ENCODE measurements around the gene CYRIA.

The CYRIA gene

DNA sequence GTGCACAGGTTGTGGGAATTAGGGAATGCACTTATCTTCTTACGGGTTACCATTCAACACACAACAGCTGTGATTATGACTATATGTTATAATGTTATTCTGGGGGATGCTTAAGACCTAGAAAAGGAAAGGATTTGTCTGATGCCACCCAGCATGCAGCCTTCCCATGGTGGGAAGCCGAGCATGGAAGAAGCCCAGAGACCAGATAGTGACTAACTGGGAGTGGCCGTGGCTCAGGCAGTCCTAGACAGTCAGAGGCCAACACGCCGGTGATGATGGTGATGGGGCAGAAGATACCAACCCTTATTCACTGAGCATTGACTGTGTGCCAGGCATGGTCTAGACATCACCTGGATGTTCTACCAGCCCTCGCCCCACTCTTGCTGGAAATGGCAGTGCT is 35.9 kb downstream of the CYRIA start:
- no peak for DNase-seq (ENCODE audit: low spot score)

DNA sequence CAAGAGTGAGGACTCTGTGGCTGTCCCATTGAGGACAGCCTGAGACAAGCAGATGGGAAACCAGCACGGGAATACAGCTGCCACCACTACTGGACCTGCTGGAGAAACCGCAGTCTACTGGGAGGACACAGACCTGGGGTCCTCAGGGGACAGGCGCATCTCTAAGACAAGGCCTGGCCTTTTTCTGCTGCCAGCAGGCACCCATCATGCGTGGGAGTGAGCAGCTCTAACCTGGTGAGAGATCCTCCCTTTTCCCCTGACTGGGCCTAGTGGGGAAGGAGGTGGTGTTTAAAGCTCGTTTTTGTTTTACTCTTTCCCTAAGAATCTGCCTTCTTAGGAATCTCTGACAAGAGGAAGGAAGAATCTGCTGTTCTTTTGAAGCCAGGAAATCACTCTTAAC is 36.6 kb downstream of the CYRIA start:
- no peak for DNase-seq (ENCODE audit: low spot score)

GRCh38 chr2:16628314-16628713 is 37.3 kb downstream of the CYRIA start:
- no peak for DNase-seq (ENCODE audit: low spot score)

DNA sequence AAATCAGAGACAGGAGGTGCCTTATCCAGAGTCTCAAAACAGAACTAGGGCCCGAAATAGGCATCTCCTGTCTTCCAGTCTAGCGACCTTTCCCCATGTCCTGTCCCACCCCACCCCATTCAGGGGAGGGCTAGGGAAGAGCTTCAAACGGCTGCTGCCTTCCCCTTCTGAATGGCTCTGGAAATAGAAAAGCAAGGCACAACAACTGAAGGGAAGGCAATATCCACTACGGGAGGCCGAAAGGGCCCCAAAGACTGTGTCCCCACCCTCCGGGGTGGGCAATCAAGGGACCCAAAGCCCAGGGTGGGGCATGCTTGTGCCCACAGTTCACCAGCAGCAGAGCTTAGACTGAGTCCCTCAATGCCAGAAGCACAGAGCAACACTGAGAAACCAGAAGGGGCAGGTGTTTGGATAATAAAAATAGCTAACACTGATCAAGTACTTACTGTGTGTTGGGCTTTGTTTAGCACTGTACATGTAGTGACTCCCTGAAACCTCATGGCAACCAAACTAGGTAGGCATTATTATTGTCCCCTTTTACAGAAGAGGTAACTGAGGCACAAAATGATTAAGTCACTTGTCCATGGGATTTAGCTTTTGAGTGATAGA is 38.5 kb downstream of the CYRIA start:
- no peak for DNase-seq (ENCODE audit: low spot score)

DNA sequence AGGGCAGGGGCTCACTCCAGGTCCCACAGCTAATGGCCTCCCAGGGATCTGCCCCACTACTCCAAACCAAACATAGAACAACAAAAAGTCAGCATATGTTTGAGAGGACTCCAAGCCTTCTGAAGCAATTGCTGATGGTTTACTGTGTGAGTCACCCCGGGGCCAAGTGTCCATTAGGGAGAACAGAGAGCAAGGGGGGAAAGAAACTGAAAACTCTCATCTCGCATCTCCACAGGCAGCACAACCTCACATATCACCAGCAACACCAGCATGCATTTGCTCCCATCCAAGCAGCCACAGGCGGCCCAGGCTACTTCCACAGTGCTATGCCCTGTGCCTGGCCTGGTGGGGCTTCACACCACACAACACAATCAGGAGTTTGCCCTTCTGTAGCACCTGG is 39.1 kb downstream of the CYRIA start:
- DNase-seq (ENCODE audit: low spot score) = peak; percentile 38

GRCh38 chr2:16625759-16626158 is 39.9 kb downstream of the CYRIA start:
- DNase-seq (ENCODE audit: low spot score) = no peak

DNA sequence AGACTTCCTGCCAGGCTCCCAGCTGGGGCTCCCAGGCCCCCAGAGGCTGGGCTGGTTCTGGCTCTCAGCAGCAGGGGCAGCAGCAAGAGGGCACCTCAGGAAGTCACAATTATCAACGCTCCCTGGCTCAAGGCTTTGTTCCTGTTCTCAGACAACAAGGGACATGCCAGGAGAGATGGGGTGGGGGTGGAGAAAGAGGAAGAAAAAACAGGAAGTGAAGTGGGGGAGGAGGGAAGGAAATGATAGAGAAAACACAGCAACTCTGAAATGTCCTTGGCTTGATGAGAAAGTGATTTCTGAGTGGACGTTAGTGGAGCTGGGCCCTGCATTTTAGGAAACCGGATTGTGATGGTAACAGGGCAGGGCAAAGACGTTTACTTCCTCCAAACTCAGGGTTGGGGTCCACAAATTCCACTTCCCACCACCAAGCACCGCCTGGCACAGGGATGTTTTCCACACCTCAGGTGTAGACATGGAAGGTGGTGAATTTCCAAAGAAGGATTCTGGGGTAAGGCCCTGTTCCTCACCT is 40.4 kb downstream of the CYRIA start:
- DNase-seq (ENCODE audit: low spot score) = no peak

GRCh38 chr2:16624436-16624780 is 41.2 kb downstream of the CYRIA start:
- no peak for DNase-seq (ENCODE audit: low spot score)

- no peak for DNase-seq (ENCODE audit: low spot score)
These were observed 41.8 kb downstream of the CYRIA start for GRCh38 chr2:16623564-16624435.

- peak; percentile 27 for DNase-seq (ENCODE audit: low spot score)
These were observed 42.6 kb downstream of the CYRIA start for GRCh38 chr2:16623031-16623430.

DNA sequence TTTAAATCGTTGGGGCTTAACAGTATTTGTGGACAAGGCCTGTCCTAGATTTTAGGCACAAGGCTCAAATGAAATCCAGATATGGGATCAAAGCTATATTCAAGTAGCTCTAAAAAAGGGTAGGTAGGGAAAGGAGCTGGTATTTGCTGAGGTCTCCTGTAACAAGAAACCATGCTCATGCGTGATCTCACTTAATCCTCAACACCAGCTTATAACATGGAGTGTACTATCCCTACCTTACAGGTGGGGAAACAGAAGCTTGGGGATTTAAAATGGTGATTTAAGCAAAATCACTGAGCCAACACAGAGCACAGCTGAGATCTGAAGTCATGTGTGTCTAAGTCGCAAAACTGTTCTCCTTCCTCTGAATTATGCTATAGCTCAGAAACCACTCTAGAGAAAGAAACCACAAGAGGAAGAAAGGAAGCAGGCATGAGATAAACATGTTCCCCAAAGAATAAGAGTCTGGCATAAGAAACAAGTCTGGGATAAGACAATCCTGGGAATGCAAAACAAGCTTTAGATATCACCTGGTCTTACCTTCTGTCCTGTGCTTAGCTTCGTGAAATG is 43.1 kb downstream of the CYRIA start:
- no peak for DNase-seq (ENCODE audit: low spot score)

GRCh38 chr2:16621316-16621715 is 44.3 kb downstream of the CYRIA start:
- DNase-seq (ENCODE audit: low spot score) = peak; percentile 32

GRCh38 chr2:16620590-16620989 is 45.0 kb downstream of the CYRIA start:
- DNase-seq (ENCODE audit: low spot score) = no peak

DNA sequence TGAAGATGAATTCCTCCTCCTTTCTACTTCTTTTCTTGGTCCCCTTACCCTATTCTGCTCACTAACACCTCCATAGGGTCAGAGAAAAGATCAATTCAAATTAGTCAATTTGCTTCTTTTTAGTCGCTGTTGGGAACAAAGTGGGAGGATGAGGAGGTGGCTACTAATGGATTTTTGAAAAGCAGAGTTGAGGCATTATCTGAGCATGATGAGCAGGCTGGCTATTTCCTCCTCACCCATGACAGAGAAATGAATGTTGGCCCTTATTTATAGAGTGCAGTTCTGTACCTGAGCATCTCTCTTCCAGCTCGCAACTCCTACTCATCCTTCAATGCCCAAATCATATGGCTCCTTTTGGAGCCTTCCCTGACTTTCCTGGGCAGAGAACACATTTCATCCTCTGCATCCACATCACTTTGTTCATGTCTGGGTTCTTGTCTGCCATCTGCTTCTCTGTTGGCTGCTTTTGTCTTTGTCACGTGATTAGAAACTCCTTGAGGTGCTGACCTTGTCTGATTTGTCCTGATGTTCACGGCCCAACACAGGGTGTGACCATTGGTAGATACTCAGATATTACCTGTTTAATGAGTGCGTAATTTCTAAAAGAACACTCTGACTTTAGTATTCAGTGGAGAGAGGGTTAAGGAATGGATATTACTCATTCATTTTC is 45.9 kb downstream of the CYRIA start:
- no peak for DNase-seq (ENCODE audit: low spot score)

DNA sequence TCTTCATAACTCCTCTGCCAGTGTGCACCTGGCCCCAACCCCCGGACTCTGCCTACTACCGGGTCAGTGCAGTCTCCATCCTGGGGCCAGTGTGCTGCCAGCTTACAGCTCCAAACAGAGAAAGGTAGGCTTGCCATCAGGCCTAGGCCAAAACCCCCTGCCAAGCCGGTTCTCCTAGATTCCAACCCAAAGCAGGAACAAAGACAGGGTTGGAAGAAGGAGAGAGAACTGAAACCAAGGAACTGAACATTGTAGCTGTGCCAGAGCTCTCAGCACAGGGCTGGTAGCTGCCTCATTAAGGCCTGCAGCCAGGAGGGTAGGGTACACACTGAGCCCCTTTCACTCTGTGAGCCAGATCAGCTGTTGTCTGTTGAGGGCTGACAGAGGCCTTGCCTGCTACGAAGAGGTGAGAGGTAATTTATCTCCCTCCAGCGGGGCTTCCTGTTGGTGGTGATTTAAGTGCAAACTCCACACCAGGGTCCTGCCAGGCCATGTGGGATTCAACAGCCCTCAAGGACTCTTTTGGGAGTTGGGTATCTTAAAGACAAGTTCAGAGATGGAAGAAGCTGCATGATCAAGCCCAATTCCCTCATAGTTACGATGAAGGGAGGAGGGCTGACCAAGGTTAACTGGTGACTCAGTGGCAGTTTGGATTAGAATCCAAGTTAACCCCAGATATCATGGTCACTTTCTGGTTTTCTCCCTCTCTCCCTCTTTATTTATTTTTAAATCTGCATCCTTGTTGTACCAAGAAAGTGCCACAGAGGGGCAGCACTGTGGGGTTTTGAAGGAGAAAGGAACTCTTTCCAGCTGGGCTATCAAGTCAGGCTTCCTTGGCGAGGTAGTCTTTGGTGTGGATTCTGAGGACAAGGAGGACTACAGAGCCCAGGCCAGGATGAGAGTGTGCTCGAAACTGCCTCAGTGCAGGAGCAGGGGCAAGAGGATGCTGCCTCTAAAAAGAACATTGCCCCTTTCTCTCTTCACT is 48.1 kb downstream of the CYRIA start:
- peak; percentile 43 for DNase-seq (ENCODE audit: low spot score)

Measured in AG08396 (cell line).